Testis (tissue), 2 donors: Measurements from ENCODE around the gene MRPL45.

Experiments used
- CTCF ChIP-seq, 3 experiments: fragments of 450-650 bp in 2 of 3; fragments of 200-600 bp in 1 of 3; sonication (generic) in 1 of 3; IDR thresholded peaks; one replicate each; pipeline ENCODE4 v1.5.1; 2016 to 2019; ENCODE audit warnings: antibody characterized with exemption in 3 of 3, mild to moderate bottlenecking in 2 of 3, moderate library complexity in 1 of 3
- POLR2A ChIP-seq: fragments of 450-650 bp; IDR thresholded peaks from one replicate; pipeline ENCODE4 v1.6.1; 2017; ENCODE audit warnings: antibody characterized with exemption, mild to moderate bottlenecking, moderate library complexity

- TF ChIP-seq POLR2A: no peak
- TF ChIP-seq CTCF (IDR thresholded peaks at IDR 0.05): no peak
These were observed 27.8 kb downstream of the MRPL45 start for GRCh38 chr17:38324772-38325171.
